Caco-2 (cell line): ENCODE data around the gene TMPRSS11E. TPM values are rescaled to one million over a fixed set of nuclear protein-coding genes. Genes with fewer than 3 reads are reported as not detected.

Source experiments
- BruUV-seq: library from RNA; stranded (reverse); fragments of 400-500 nt; replicated peaks from 2 replicates; lab custom pipeline; 2021; lab: Mats Ljungman, UMichigan
- CTCF ChIA-PET: fragments of 300-600 bp; sonication (Branson Sonifier 250); formaldehyde crosslinking; loops from one replicate; lab custom pipeline; 2022; ENCODE audit warnings: antibody characterized with exemption; lab: Charles Lee
- POLR2A ChIA-PET: fragments of 300-600 bp; sonication (Branson Sonifier 250); formaldehyde crosslinking; loops from one replicate; lab custom pipeline; 2022; ENCODE audit warnings: antibody characterized with exemption; lab: Charles Lee
- DNase-seq, 2 experiments: peaks; one replicate each; pipeline versions ENCODE4 v3.0.0 to v3.0.0-alpha.2; 2020 to 2022
- H3K27me3 ChIP-seq: replicated peaks from 2 replicates; pipeline ENCODE4 v1.6.0; 2011; ENCODE audit warnings: low read length; ENCODE audit not compliant: control insufficient read depth, insufficient read depth
- H3K36me3 ChIP-seq: 2 replicates; pipeline ENCODE4 v1.5.1; 2011; ENCODE audit warnings: low read length; ENCODE audit not compliant: control insufficient read depth, insufficient read depth
- H3K4me1 ChIP-seq: fragments of 250-450 bp; sonication (Bioruptor Pico); 2 replicates; pipeline ENCODE4 v1.5.1; 2020; ENCODE audit warnings: mild to moderate bottlenecking
- H3K4me3 ChIP-seq: 2 replicates; pipeline ENCODE4 v1.5.1; 2011; ENCODE audit warnings: low read depth, mild to moderate bottlenecking, control low read depth, low read length
- H3K9me3 ChIP-seq: fragments of 250-450 bp; sonication (Bioruptor Pico); 2 replicates; pipeline ENCODE4 v1.5.1; 2020; ENCODE audit warnings: mild to moderate bottlenecking, moderate library complexity
- H3K27ac Mint-ChIP-seq: one replicate; pipeline ENCODE4 v1.8.0; 2022; ENCODE audit warnings: mixed read lengths; ENCODE audit not compliant: unreplicated experiment
- H3K27me3 Mint-ChIP-seq: one replicate; pipeline ENCODE4 v1.8.0; 2022; ENCODE audit warnings: mixed read lengths; ENCODE audit not compliant: insufficient read depth, unreplicated experiment
- H3K36me3 Mint-ChIP-seq: one replicate; pipeline ENCODE4 v1.8.0; 2022; ENCODE audit warnings: mild to moderate bottlenecking, mixed read lengths; ENCODE audit not compliant: insufficient read depth, unreplicated experiment
- H3K4me1 Mint-ChIP-seq: one replicate; pipeline ENCODE4 v1.8.0; 2022; ENCODE audit warnings: low read depth, mixed read lengths; ENCODE audit not compliant: unreplicated experiment
- H3K4me3 Mint-ChIP-seq: one replicate; pipeline ENCODE4 v1.8.0; 2022; ENCODE audit warnings: mild to moderate bottlenecking, moderate library complexity, mixed read lengths; ENCODE audit not compliant: unreplicated experiment
- H3K9me3 Mint-ChIP-seq: one replicate; pipeline ENCODE4 v1.8.0; 2022; ENCODE audit warnings: mixed read lengths; ENCODE audit not compliant: unreplicated experiment
- CTCF ChIP-seq, 2 experiments: fragments of 200-600 bp in 1 of 2; IDR thresholded peaks; 1 replicate in 1 of 2; 2 replicates in 1 of 2; pipeline versions ENCODE4 v1.5.1 to v1.8.0; 2011 to 2022; ENCODE audit warnings: antibody characterized with exemption in 1 of 2, control low read depth in 1 of 2, inconsistent platforms in 1 of 2, low read depth in 1 of 2, low read length in 1 of 2, mild to moderate bottlenecking in 1 of 2, moderate library complexity in 1 of 2; ENCODE audit not compliant: insufficient read depth in 1 of 2, severe bottlenecking in 1 of 2, unreplicated experiment in 1 of 2
- intact Hi-C: fragments of 100-400 bp; cut with micrococcal nuclease; formaldehyde crosslinking; loops from one replicate; pipeline ENCODE4 v1.10.0; 2022; ENCODE audit not compliant: unreplicated experiment
- total RNA-seq: library from RNA; stranded (reverse); gene quantifications from 2 replicates; pipeline ENCODE4 v1.2.3, GENCODE V29; 2022

Gene TMPRSS11E
- total RNA-seq, 1 experiment from 2014 or later = not detected

DNA sequence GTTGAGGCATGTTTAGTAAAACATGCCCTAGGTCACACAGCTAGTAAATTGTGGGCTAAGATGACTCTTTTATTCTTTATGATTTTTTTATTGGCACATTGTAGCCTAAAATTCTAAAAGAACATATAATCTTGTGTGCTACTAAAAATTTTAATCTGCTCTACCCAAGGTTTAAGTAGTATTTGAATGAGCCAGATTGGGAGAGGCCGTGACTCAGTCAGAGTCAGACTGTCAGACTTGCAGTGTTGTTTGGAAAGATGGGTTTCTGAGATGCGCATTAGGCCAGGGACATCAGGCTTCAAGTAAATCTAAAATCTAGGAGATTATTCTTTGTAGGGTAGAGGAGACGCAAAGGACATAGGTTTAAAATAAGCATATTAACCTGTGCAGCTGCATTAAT is 30.7 kb upstream of the TMPRSS11E start:
- POLR2A ChIA-PET = no interaction called here
- no peak overlapping the region for H3K4me3 Mint-ChIP-seq
- no peak for TF ChIP-seq CTCF (IDR thresholded peaks at IDR 0.05; ENCODE audit: insufficient read depth in 1 of 2, low read depth in 1 of 2, low read length in 1 of 2, severe bottlenecking in 1 of 2, unreplicated experiment in 1 of 2)
- CTCF ChIA-PET = no interaction called here
- H3K9me3 ChIP-seq = no peaks in the 10 kb centered on the region
- H3K36me3 Mint-ChIP-seq = no peaks in the 10 kb centered on the region
- no peak overlapping the region for H3K27ac Mint-ChIP-seq
- H3K4me1 Mint-ChIP-seq = no peaks in the 10 kb centered on the region
- no peaks in the 10 kb centered on the region for H3K27me3 ChIP-seq
- no peaks in the 10 kb centered on the region for H3K27me3 Mint-ChIP-seq
- peaks cover 7% of the 10 kb centered on the region for H3K9me3 Mint-ChIP-seq
- H3K4me3 ChIP-seq = no peak overlapping the region
- DNase-seq = no peak
- H3K36me3 ChIP-seq = no peaks in the 10 kb centered on the region
- intact Hi-C loops = no loop called here
- BruUV-seq = no TSS peak
- H3K4me1 ChIP-seq = no peaks in the 10 kb centered on the region

DNA sequence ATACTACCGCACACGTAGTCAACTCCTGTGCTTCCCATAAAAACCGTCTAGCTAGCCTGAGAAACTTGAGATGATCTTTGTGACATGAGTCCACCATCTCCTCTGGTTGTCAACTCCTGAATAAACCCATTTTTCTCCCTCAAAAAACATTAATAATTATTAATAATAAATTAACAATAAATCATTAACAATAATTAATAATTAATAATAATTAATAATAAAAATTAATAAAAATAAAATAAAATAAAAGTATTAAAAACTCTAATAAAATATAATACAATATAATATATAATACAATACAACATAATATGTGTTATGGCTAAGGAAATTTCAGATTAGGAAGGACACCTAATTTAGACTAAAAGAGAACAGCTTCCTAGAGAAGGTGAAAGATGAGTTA is 20.7 kb upstream of the TMPRSS11E start:
- Histone ChIP-seq H3K4me3 (no peak overlapping the region), H3K9me3 (no peaks in the 10 kb centered on the region), H3K4me1 (no peaks in the 10 kb centered on the region), H3K36me3 (no peaks in the 10 kb centered on the region), H3K27me3 (no peaks in the 10 kb centered on the region)
- no TSS peak for BruUV-seq
- H3K4me1 Mint-ChIP-seq = no peaks in the 10 kb centered on the region
- no peaks in the 10 kb centered on the region for H3K27me3 Mint-ChIP-seq
- no peak for TF ChIP-seq CTCF (IDR thresholded peaks at IDR 0.05; ENCODE audit: insufficient read depth in 1 of 2, low read depth in 1 of 2, low read length in 1 of 2, severe bottlenecking in 1 of 2, unreplicated experiment in 1 of 2)
- H3K4me3 Mint-ChIP-seq = no peak overlapping the region
- ChIA-PET CTCF (no interaction called here), POLR2A (no interaction called here)
- H3K36me3 Mint-ChIP-seq = no peaks in the 10 kb centered on the region
- no peak overlapping the region for H3K27ac Mint-ChIP-seq
- peaks cover 11% of the 10 kb centered on the region for H3K9me3 Mint-ChIP-seq
- intact Hi-C loops = no loop called here
- no peak for DNase-seq

GRCh38 chr4:68430337-68430736 is 16.9 kb upstream of the TMPRSS11E start:
- Mint-ChIP-seq H3K27ac (no peak overlapping the region), H3K27me3 (no peaks in the 10 kb centered on the region), H3K4me1 (no peaks in the 10 kb centered on the region), H3K36me3 (no peaks in the 10 kb centered on the region), H3K4me3 (no peak overlapping the region), H3K9me3 (peaks cover 8% of the 10 kb centered on the region)
- DNase-seq = no peak
- no peaks in the 10 kb centered on the region for H3K9me3 ChIP-seq
- no peaks in the 10 kb centered on the region for H3K36me3 ChIP-seq
- no peak for TF ChIP-seq CTCF (IDR thresholded peaks at IDR 0.05; ENCODE audit: insufficient read depth in 1 of 2, low read depth in 1 of 2, low read length in 1 of 2, severe bottlenecking in 1 of 2, unreplicated experiment in 1 of 2)
- intact Hi-C loops = no loop called here
- POLR2A ChIA-PET = no interaction called here
- H3K4me1 ChIP-seq = no peaks in the 10 kb centered on the region
- CTCF ChIA-PET = no interaction called here
- no TSS peak for BruUV-seq
- no peaks in the 10 kb centered on the region for H3K27me3 ChIP-seq
- H3K4me3 ChIP-seq = no peak overlapping the region
